ENCODE results near the gene CBX2.
"Not testable (repeated sequence)": the region's sequence is repeated elsewhere in the genome, so short reads cannot be mapped to it uniquely, and the experiment has no call there.

CBX2 gene

GRCh38 chr17:79743614-79744013, 34.3 kb upstream of the CBX2 start:
- no peak for DNase-seq

- DNase-seq: no peak
Observed at GRCh38 chr17:79745641-79746105, 32.3 kb upstream of the CBX2 start.

GRCh38 chr17:79746889-79747507, 30.9 kb upstream of the CBX2 start:
- no peak for DNase-seq

DNA sequence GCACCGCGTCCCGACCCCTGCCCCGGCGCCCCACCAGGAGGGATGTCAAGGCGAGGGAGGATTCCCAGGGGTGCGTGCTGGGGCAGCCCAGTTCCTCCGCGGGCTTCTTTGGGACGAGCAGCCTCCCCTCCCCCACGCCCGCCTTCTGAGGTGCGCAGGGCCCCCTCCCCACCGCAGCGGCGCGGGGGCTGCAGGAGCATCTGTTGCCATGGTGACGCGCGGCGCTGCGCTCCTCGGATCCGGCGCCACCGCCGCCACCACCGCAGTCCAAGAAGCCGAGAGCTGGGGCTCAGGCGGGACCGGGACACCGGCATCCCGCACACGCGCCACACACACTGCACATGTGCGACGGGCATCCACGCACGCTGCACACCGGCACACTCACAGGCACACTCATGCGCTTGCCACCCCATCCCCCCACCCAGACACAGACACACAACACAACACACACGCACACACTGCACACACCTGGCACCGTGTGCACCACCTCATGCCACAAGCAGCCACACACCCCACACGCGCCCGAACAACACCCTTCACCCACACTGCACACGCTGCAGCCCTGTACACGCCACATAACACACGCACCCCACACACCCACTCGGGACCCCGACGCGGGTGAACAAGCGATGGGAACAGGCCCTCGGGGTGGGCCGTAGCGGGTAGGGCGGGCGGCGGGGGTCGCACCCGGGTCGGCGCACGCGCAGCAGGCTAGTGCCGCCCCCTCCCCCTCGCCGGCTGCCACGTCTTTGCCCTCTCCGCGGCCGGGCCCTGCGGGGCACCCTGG, 30.2 kb upstream of the CBX2 start:
- DNase-seq: no peak

GRCh38 chr17:79748295-79749099, 29.5 kb upstream of the CBX2 start:
- DNase-seq: no peak

- DNase-seq: no peak
Observed at GRCh38 chr17:79749156-79749815, 28.7 kb upstream of the CBX2 start.

DNA sequence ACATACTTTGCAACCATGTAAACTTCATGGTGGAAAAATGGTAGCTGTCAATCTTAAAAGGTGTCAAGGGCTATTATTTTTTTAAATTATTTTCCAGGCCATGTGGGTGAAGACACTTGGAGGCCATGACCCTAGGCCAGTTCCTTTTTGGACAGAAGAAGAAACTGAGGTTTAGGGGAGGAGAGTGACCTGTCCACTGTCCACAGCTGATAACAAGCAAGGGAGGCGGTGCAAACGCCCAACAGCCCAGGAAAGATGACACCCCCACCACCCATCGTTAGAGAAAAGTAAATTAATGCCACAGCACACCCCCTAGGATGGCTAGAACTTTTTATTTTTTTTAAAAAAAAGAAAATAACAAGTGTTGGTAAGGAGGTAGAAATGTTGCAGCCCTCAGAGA, 28.0 kb upstream of the CBX2 start:
- no peak for DNase-seq

GRCh38 chr17:79750650-79751545, 27.1 kb upstream of the CBX2 start:
- no peak for DNase-seq

DNA sequence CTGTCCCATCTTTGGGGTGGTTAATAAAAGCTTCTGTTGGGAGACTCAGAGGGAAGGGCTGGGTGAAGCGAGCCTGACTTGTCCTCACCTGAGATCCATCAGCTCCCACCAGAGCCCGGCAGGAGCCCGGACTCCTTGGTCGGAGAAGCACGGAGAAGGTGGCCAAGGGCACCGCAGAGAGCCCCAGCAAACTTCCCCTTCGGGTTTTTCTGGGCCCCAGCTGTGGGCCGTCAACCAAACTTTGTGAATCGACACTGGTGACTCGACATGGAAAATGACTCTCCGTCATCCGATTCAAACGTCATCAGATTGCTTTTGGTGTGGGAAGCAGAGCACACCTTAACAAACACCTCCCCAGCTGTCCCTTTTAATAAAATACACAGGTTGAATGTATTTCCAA, 25.8 kb upstream of the CBX2 start:
- no peak for DNase-seq

GRCh38 chr17:79754370-79754769, 23.6 kb upstream of the CBX2 start:
- no peak for DNase-seq

- not testable (repeated sequence) for DNase-seq
Observed at GRCh38 chr17:79754903-79755302, 23.0 kb upstream of the CBX2 start.

GRCh38 chr17:79755591-79755990, 22.4 kb upstream of the CBX2 start:
- no peak for DNase-seq

GRCh38 chr17:79757140-79757745, 20.7 kb upstream of the CBX2 start:
- DNase-seq: no peak

- DNase-seq: no peak
Observed at GRCh38 chr17:79758271-79758670, 19.7 kb upstream of the CBX2 start.

DNA sequence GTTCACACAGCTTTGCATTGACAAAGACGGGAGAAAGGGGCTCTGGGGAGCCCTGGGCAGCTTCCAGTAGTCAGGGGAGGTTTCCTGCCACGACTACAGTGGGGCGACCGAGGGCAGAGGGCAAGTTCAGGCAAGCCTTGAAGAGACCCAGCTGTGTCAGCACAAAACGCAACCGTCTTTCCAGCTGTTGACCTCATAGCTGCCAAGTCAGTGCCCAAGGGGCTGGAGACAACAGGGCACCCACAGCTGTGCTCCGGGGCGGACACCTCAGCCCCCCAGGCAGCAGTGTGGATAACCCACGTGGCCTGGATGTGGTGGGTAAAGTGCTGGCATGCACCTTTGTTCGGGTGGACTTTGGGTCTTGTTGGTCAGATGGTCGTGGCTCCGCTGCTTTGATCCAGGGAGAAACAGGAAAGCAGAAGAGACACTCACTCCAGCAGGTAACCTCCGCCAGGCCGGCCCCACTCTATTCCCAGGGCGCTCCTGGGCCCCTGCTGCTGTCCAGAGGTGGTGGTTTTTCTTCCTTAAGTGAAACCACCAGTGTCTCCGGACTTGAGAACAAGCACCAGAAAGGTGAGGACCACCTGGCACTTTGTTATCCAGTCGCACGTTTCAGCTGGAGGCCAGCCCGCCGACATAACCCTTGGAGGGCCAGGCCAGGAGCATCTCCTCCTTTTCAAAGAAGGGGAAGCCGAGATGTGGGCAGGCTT, 17.6 kb upstream of the CBX2 start:
- no peak for DNase-seq

GRCh38 chr17:79761894-79762589, 15.9 kb upstream of the CBX2 start:
- no peak for DNase-seq

DNA sequence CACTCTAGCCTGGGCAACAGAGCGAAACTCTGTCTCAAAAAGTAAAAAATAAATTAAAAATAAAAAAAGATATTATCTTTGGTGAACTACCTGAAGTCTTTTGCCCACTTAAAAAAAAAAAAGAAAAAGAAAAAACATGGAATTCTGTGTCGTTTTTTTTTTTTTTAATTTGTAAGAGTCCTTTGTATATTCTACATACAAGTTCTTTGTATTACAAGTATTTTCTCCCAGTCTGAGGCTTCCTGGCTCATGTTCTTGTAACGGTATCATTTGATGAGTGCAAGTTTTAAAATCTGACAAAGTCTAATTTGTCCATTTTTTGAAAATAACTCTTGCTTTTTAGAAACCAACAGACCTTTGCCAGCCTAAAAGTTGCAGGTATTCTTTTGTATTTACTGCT, 12.2 kb upstream of the CBX2 start:
- no peak for DNase-seq

DNA sequence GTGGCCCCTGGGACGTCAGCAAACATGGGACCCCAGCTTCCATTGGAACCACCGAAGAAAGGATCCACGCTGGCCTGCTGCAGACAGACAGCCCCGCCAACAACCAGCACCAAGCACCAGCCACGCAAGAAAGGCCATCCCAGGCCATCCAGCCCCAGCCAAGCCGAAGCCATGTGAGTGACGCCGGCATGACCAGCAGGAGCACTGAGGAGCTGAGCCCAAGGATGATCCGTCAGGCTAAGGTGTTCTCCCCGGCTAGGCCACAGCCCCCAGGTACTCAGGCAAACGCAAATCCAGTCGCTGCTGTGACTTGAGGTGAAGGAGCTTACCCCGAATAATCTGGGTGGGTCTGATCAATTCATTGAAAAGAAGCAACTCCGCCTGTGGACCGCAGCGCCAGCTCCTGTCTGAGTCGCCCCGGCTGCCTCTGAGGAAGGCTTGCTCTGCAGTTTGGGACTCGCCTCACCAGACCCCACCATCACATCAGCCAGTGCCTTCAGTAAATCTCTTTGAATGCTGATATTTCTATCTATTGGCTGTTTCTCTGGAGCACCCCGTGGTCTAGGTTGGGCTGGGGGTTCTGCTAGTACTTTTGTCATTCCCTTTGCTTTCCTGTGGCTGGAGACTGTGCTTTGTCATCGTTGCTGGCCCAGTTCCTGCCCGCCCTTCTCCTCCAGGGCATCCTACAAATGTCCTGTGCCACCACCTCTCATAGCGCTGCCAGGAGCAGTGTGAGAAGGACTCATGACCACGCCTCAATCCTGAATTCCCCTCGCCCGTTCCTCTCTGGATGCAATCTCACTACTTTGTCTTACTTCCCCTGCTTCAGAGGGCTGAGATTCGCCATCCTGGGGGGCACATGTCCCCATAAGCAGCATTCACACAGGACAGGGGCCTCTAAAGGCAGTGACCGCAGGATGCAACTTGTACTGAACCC, 8.1 kb upstream of the CBX2 start:
- no peak for DNase-seq

DNA sequence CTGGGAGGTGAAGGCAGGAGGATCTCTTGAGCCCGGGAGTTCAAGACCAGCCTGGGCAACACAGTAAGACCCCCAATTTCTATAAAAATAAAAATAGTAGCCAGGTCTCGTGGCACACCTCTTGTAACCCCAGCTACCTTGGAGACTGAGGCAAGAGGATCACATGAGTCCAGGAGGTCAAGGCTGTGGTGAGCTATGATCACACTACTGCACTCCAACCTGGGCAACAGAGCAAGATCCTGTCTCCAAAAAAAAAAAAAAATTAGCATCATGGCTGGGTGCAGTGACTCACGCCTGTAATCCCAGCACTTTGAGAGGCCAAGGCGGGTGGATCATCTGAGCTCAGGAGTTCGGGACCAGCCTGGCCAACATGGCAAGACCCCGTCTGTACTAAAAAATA, 6.7 kb upstream of the CBX2 start:
- no peak for DNase-seq

Data from stimulated activated naive CD4-positive, alpha-beta T cell treated with Interleukin-2 at 50 U/mL for 16 hours (primary cell).